ENCODE measurements around the gene PRKAG2.

The PRKAG2 gene

DNA sequence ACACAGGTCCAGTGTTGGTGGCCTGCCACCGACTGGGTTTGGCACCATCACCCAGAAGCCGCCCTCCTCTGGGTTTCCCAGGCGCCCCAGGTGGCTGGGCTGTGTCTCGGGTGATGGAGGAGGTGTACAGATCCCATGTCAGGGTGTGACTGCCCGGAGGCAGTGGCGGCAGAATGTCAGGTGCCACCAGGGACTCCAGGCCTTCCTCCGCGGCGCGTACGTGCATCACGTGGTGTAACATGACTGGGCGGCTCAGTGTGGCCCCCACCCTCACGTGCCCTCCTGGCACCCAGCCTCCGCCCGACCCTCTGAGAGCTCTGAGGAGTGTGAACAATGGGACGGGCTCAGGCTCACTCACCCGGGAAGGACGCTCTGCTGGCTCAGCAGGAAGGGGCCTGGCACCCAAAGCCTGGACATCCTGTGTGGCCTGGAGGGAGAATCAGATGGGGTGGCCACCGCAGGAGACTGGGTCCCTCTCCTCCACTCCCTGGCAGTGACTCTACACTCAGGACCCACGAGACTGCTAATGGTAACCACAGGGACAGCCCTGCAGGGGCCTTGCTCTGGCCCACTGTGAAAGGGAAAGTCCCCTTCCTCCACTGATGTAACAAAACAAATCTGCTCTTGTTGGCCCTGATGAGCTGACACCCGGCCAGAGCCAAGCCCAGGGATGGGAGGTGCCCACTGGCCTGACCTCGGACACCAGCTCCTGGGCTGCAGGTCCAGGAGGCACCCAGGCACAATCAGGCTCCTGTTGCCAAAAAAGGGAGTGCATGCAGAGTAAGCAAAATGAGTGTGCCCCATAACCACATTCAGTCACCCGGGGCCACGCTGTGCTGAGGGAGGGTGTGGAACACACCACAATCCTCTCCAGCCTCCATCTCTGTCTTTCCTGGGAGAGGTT is 164.8 kb downstream of the PRKAG2 start:
- no peak overlapping the region for H3K27ac Mint-ChIP-seq
- peaks cover 2% of the 10 kb centered on the region for H3K36me3 Mint-ChIP-seq
- peaks cover 5% of the 10 kb centered on the region for H3K4me1 Mint-ChIP-seq
- no peaks in the 10 kb centered on the region for H3K9me3 Mint-ChIP-seq
- no peaks in the 10 kb centered on the region for H3K27me3 Mint-ChIP-seq
- no peak overlapping the region for H3K4me3 Mint-ChIP-seq

DNA sequence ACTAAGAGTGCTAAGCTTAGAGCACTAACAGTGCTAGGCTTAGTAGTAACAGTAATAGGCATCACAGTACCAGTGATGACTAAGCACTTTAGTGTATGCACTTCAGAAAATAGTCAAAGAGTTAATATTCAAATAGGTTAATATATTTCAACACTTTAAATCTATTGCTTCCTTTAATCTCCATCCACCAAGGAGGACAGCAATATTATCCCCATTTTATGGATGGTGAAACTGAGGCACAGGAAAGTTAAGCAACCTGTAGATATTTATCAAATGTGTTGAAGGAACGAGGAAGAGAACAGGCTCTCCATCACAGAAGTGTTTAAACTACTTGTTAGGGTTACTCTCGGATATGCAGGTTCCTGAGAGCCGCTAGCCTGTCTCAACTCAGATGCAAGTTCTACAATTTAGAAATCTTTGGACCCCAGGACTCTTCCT is 165.5 kb downstream of the PRKAG2 start:
- Mint-ChIP-seq H3K27me3 (no peaks in the 10 kb centered on the region), H3K4me3 (no peak overlapping the region), H3K36me3 (peaks cover 2% of the 10 kb centered on the region), H3K4me1 (peaks cover 5% of the 10 kb centered on the region), H3K9me3 (no peaks in the 10 kb centered on the region), H3K27ac (no peak overlapping the region)

DNA sequence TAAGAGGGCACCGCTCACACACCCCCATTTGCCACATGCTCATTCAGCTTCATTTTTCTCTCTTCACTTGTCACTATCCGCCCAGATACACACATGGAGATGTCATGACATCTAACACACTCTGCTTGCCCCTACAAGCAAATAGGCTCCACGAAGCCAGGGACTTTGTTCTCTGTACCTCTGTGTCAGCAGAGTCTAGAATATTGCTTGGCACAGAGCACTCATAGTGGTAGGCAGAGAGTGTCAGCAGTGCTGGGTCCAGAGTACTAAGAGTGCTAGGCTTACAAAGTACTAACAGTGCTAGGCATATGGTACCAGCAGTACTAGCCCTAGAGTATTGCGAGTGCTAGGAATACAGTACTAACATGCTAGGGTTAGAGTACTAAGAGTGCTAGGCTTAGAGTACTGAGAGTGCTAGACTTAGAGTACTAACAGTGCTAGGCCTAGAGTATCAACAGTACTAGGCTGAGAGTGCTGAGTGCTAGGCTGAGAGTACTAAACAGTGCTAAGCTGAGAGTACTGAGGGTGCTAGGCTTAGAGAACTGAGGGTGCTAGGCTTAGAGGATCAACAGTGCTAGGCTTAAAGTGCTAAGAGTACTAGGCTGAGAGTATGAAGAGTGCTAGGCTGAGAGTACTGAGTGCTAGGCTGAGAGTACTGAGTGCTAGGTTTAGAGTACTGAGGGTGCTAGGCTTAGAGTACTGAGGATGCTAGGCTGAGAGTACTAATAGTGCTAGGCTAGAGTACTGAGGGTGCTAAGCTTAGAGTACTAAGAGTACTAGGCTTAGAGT is 166.1 kb downstream of the PRKAG2 start:
- peaks cover 5% of the 10 kb centered on the region for H3K4me1 Mint-ChIP-seq
- no peaks in the 10 kb centered on the region for H3K9me3 Mint-ChIP-seq
- peak overlapping the region; percentile 31 for H3K27ac Mint-ChIP-seq
- H3K27me3 Mint-ChIP-seq: no peaks in the 10 kb centered on the region
- peaks cover 2% of the 10 kb centered on the region for H3K36me3 Mint-ChIP-seq
- no peak overlapping the region for H3K4me3 Mint-ChIP-seq

DNA sequence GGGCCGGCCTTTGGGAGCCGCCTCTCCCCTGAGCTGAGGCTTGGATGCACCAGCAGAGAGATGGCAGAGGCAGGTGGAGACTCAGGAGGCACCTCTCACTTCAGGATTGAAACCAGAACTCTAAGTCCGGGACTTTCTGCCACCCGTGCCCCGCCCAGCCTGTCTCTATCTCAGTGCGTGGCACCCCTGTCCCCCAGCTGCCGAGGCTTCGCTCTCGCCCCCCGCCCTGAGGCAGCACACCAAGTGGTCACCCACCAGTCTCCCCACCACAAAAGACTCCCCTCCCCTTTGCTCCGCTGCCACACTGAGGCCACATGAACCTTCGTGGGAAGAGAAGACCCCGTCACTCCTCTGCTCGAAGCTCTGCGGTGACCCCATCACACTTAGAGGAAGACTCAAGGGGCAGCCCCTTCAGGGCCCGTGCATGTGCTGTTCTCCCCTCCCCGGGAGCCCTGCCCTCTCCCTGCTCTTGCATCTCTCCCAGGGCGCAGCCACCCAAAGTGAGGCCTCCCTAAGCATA is 166.7 kb downstream of the PRKAG2 start:
- H3K27me3 Mint-ChIP-seq: no peaks in the 10 kb centered on the region
- no peaks in the 10 kb centered on the region for H3K9me3 Mint-ChIP-seq
- no peak overlapping the region for H3K27ac Mint-ChIP-seq
- peaks cover 5% of the 10 kb centered on the region for H3K4me1 Mint-ChIP-seq
- H3K36me3 Mint-ChIP-seq: peaks cover 2% of the 10 kb centered on the region
- H3K4me3 Mint-ChIP-seq: no peak overlapping the region

DNA sequence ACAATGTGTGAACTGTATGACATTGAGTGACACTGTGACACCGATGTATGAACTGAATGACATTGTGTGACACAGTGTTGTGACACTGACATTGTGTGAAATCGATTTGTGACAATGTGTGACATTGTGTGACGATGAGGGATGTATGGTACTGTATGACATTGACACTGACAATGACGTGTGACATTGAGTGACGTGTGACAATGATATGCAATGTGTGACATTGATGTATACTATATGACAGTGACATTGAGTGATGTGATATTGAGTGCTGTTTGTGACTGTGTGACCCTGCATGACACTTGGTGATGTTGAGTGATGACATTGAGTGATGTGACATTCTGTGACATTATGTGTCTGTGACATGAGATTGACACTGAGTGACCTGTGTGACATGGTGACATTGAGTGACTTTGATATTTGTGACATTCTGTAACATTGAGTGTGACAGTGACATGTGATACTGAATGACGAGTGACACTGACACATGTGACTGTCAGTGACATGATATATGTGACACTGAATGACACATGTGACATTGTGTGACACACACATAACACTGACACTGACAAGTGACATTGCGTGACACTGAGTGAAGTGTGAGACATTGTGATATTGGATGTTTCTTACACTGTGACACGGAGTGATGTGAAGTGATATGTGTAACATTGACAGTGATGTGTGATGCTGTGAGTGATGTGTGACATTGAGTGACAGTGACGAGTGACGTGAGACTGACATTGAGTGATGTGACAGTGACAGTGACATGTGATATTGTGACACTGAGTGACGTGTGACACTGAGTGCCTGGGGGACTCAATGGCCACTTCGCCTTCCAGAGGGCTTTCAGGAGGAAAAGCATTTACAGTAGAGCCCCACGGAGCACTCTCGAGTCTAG is 167.5 kb downstream of the PRKAG2 start:
- Mint-ChIP-seq H3K27me3 (no peaks in the 10 kb centered on the region), H3K4me1 (peaks cover 5% of the 10 kb centered on the region), H3K9me3 (no peaks in the 10 kb centered on the region), H3K27ac (no peak overlapping the region), H3K36me3 (peaks cover 2% of the 10 kb centered on the region), H3K4me3 (no peak overlapping the region)

DNA sequence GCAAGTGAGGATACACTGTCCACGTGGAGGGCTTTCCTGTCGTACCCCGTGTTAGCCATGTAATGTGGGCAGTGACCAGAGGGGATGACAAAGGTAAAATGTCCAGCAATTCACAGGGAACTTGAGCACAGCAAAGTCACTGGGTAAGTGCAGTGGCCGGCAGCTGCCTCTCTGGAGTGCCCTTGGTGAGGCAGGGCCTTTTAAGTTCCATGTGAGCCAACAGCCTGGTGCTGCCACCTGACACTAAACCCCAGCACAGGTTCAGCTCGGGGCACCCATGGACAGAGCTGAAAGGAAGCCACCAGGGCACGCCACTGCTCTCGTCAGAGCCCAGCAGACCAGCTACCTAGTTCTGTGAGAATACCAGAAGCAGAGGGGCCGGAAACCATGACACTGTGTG is 168.3 kb downstream of the PRKAG2 start:
- no peaks in the 10 kb centered on the region for H3K27me3 Mint-ChIP-seq
- H3K27ac Mint-ChIP-seq: no peak overlapping the region
- no peak overlapping the region for H3K4me3 Mint-ChIP-seq
- peaks cover 2% of the 10 kb centered on the region for H3K36me3 Mint-ChIP-seq
- no peaks in the 10 kb centered on the region for H3K9me3 Mint-ChIP-seq
- peaks cover 5% of the 10 kb centered on the region for H3K4me1 Mint-ChIP-seq

DNA sequence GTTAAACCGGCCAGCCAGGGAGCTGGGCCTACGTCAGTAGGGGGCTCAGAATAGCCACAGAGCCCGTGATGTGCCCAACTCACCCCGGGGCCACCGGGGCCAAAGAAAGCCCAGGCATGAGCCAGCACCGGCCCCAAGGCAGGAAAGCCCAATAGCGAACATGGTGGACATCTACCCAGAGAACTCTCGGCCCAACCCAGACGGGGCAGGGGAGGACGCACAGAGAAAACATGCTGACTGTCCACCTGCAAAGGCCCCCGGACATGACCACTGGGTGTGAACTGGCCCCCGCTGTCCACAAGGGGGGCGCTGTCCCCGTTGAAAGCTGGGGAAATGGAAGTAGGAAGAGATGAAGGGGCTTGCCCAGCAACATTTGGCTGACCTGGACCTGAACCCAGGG is 169.2 kb downstream of the PRKAG2 start:
- Mint-ChIP-seq H3K27me3 (no peaks in the 10 kb centered on the region), H3K36me3 (peaks cover 5% of the 10 kb centered on the region), H3K4me3 (no peak overlapping the region), H3K9me3 (no peaks in the 10 kb centered on the region), H3K27ac (no peak overlapping the region), H3K4me1 (peaks cover 5% of the 10 kb centered on the region)

DNA sequence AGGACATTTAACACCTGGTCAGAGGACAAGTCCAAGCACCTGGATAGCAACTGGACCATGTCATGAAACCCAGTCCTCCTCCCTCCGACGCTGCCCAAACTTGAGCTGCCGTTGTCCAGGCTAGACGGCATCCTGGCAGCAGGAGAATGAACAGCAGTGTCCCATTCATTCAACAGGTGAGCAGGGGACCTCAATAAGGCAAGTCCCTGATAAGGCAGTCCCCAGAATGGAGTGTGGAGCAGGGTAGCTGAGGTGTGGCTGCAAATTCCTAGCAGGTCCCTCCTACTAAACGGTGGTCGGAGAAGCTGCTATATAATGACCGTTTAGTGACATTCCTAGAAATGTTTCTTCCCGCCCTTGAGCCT is 169.8 kb downstream of the PRKAG2 start:
- Mint-ChIP-seq H3K27ac (no peak overlapping the region), H3K27me3 (no peaks in the 10 kb centered on the region), H3K4me3 (no peak overlapping the region), H3K36me3 (peaks cover 5% of the 10 kb centered on the region), H3K4me1 (peaks cover 5% of the 10 kb centered on the region), H3K9me3 (no peaks in the 10 kb centered on the region)

DNA sequence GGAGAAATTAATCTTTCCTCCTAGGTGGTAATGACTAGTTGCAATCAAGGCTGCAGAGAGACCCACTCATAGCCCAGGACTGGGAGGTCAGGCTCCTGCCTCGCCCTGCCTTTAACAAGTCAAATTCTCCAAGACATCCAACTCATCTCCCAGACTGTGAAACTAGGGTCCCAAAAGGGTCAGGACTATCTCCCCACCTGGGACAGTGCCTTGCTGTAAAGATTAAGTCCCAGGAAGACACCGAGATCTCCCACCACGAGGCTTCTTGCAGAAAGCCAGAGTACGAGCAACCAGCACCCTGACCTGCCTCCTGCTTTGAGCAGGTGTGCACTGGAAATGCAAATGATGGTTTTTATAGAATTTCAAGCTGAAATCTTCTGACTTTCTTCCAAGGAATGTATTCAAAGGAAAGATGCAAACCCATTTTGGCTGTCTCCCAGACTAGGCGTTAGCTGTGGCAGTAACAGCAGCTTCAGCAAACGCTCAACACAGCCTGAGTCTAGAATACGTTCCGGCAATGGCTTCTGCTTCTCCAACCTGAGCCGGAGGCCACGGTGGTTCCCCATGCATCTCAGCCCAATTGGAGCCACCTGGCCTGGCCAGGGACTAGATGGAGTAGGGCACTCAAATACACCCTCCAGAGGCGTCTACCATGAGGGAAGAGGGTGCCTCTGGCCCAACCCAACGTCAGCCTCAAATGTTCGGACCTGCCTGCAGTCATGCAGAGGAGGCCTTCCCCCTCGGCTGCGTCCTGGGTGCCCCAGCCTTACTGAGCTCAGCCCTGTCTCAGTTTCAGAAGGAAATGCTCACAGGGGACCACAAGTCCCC is 170.4 kb downstream of the PRKAG2 start:
- Mint-ChIP-seq H3K9me3 (no peaks in the 10 kb centered on the region), H3K36me3 (peaks cover 5% of the 10 kb centered on the region), H3K27me3 (no peaks in the 10 kb centered on the region), H3K27ac (no peak overlapping the region), H3K4me3 (no peak overlapping the region), H3K4me1 (peaks cover 5% of the 10 kb centered on the region)

DNA sequence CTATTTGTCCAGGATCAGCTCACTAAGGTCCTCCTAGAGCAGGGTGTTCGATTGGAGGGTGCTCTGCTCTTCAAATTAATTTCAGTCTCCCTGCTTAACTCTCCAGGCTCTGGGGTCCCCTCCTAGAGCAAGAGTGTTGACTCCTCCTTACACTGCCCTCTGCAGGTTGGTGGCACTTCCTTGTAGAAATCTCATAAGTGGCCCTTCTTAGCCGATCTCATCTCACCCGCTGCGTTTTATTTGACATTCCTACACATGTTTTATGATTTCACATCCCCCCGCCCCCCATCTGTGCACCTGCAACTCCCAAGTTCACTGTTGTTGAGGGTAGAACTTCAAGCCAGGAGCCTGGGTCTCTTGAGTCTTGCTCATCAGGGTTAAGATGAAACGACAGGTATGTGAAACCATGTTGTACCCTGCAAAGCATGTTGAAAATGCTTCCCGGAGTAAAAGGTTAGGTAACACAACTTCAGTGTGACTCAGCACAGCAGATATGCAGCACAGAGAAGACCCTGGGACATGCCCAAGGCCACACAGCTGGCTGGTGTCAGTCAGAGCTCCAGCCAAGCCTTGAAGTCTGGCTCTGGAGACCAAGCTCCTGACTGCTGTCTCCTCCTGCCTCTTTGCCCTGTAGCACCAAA is 171.2 kb downstream of the PRKAG2 start:
- Mint-ChIP-seq H3K36me3 (peaks cover 5% of the 10 kb centered on the region), H3K9me3 (no peaks in the 10 kb centered on the region), H3K4me3 (no peak overlapping the region), H3K27ac (no peak overlapping the region), H3K27me3 (no peaks in the 10 kb centered on the region), H3K4me1 (peaks cover 5% of the 10 kb centered on the region)

DNA sequence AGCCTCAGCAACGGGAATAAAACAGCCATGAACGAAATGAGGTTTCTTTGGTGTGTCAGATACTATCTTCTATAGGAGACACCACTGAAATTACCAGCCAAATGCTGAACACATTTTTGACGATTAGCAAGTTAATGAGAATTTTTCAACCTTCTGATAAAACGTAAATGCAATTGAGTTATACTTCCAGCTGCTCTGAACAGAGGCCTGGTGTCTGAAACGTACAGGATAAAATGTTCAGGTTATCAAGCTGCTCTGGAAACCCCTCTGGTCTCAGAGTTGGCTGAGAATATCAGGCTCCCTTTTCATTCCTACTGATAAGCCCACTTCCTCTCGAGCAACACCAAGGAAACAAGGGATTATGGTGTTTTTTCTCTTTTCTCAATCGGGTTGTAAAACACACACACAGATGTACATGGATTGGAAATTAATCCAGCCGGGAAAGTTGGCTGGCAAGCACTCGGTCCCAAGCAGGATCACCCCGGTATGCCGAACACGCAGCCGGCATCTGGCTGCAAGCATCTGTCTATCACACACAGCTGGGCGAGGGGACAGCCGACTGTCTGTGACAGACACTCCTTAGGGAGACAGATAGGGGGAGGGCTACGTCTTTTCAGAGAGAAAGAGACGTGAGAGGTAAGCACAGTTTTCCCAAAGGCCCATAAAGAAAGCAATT is 171.8 kb downstream of the PRKAG2 start:
- H3K36me3 Mint-ChIP-seq: peaks cover 3% of the 10 kb centered on the region
- no peaks in the 10 kb centered on the region for H3K27me3 Mint-ChIP-seq
- no peaks in the 10 kb centered on the region for H3K9me3 Mint-ChIP-seq
- H3K27ac Mint-ChIP-seq: no peak overlapping the region
- H3K4me1 Mint-ChIP-seq: no peaks in the 10 kb centered on the region
- H3K4me3 Mint-ChIP-seq: no peak overlapping the region

DNA sequence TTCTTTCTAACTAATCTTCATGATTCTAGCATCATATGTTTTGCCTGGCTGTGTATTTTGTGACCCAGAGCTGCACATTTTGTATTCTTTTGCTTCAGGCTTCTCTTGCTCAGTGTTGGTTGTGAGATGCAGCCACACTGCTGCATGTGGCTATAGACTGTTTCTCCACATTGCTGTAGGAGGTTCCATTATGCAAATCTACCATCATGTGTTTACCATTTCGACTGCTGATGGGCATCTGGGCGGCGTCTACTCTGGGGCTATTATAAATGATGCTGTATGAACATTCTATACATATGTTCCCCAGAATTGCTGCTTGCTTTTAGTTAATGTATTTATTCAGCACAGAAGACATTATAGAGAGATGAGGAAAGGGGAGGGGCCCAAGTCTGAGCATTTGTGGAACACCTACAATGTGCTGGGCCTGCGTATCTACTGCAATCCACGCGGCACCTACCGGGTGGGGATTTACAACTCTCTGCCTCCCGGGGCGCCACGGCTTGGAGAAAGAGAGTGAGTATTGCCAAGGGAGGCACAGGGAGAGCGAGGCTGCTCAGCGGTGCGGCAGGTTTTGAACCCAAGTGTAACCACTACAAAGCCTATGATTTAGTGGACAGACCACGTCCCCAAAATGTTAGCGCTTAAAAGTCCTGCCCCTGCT is 172.5 kb downstream of the PRKAG2 start:
- H3K9me3 Mint-ChIP-seq: no peaks in the 10 kb centered on the region
- peaks cover 4% of the 10 kb centered on the region for H3K36me3 Mint-ChIP-seq
- no peaks in the 10 kb centered on the region for H3K27me3 Mint-ChIP-seq
- H3K27ac Mint-ChIP-seq: no peak overlapping the region
- H3K4me1 Mint-ChIP-seq: no peaks in the 10 kb centered on the region
- no peak overlapping the region for H3K4me3 Mint-ChIP-seq

DNA sequence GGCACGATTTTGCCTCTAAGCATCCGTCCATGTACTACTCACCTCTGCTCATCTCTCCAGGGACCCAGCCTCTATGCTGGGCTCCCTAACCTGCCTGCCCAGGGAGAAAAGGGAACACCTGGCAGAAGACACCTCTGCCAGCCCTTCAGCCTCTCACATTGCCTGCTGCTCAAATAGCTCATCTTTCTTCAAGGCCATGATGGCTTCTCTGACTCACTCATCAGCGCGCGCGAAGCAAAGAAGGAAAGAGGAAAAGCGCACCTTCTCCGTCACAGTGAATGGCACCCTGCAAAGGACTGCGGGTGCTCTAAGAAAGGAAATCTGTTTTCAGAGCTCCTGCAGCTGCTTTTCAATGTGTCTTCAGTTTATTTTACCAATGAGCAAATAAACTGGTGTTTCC is 174.0 kb downstream of the PRKAG2 start:
- Mint-ChIP-seq H3K4me3 (no peak overlapping the region), H3K9me3 (no peaks in the 10 kb centered on the region), H3K36me3 (peaks cover 4% of the 10 kb centered on the region), H3K27ac (no peak overlapping the region), H3K27me3 (no peaks in the 10 kb centered on the region), H3K4me1 (peaks cover 5% of the 10 kb centered on the region)

Data from activated naive CD4-positive, alpha-beta T cell treated with anti-CD3 and anti-CD28 coated beads, Interleukin-2, amount 50 U/mL, for 24 hours (primary cell).